Activated T-cell treated with anti-CD3 and anti-CD28 coated beads, Interleukin-2, amount 50 U/mL, for 1 hour (primary cell): ENCODE measurements around the gene SNN.

Experiments used
- DNase-seq: peaks from one replicate; pipeline ENCODE4 v3.0.0-alpha.2; 2020

The SNN gene

GRCh38 chr16:11681556-11681955, 13.3 kb downstream of the SNN start:
- DNase-seq, result peak; percentile 24

DNA sequence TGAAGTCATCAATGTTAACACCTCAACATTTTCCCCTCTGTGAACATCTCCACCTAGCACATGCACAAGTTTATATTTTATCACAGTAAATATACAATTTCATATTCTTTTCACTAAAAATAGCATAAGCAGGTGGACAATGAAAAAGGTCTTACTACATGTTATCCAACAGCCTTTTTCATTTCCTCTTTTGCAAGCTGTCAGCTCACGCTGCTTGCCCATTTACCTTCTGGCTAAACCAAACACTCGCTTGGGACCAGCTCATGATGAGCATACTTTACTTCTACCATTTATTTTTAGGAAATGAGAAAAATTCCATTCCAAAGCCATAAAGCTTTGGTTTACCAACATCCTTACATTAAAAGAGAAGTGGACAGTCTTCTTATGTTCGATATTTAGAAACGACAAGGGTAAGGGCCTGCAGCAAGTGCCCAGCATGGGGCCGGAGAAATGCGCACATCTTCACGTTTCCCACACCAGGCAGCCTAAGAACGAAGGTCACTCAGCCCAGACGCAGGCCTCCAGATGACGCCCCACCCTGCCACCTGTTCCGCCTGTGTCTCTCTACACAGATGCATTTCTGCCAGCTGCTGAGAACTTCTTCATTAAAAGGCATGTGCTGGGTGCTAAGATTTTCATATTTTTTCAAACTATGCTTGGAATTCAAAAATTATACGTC, 13.9 kb downstream of the SNN start:
- no peak for DNase-seq

GRCh38 chr16:11682655-11683096, 14.4 kb downstream of the SNN start:
- DNase-seq, result no peak

- DNase-seq, result no peak
These were observed 14.9 kb downstream of the SNN start for GRCh38 chr16:11683145-11683544.

DNA sequence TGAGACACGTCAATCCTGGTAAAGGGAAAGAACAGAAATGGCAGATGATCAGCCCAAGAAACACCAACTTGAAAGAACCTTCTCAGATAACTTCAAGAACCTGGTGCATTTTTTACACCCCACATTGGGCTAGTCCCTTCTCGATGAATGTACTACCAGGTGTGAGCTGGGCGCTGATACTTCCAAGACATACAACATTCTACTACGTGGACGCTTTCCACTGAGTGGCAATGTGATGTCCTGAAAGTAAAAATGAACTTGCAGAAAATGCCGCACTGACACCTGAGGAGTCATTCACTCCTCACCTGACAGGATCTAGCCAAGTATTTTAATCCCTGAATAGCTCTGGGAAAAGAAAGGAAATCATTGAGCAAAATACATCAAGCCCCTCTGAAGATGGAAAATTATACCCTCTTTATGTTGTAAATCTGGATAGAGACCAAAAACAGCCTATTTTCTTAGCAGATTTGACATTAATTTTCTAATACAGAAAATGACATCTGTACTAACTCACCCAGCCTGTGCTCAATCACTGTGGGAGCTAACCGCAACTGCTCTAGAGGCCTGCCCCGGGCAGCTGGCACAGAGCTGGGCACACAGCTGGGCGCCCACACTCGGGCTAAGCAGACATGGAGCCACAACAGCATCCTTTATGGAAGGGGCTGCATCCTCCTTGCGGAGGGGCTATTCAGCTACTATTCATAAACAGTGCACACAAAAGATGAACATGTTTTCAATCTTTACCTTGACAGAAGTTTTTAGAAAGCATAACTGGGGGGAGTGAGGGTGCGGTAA, 16.2 kb downstream of the SNN start:
- DNase-seq, result no peak

GRCh38 chr16:11685844-11686618, 17.8 kb downstream of the SNN start:
- DNase-seq, result no peak

- no peak for DNase-seq
These were observed 18.6 kb downstream of the SNN start for GRCh38 chr16:11686713-11687380.

DNA sequence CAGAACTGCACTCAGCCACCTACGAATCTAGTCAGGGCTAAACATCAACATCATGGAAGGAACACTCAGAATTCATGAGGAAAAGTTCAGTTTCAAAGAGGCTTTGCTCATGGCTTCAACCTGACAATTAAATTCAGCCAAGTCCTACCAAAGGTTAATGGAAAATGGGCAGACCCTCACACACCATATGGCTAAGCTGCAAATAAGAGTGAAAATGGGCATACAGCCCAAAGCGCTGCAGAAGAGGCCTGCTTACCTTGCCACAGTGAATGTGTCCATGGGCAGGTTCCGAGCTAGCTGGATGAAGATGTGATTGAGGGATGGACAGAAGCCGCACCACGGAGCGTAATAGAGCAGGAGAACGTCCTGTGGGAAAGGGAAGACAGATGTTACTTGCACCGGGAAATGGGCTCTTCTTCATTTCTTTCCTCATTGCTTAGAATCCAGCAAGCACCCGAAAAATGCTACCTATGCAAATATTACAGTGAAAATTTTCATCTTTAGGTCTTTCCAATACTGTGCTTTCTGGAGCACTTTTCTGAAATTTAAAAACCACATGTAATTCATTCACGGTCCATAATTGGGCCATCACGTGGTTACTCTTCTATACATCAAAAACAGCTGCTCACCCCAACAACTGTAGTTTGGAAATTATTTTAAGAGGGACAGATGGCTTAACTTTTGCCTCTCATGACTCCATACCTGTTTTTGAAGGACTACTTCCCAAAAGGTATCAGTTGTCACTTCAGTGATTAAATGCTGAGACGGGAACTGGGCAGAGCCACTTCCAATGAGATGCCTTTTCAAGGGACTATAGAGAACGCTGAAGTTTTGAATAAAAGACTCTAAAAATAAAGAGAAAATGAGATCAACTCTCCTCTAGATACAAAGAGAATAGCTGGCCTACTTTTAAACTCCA, 19.6 kb downstream of the SNN start:
- DNase-seq, result no peak

DNA sequence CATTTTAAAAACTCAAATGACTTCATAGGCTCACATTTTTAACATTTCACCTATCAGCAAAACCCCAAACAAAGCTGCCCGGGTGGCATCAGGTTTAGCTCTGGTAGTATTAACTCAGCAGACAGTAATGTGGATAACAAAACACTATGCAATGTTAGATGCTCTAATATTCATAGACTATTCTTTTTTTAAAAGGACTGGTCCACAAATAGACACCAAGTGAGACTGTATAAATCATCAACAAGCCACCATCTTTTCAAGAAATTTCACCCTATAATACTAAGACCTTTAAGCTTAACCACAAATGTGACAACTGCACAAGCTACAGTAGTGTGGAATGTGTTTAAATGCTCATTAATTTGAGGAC, 20.2 kb downstream of the SNN start:
- DNase-seq, result no peak

DNA sequence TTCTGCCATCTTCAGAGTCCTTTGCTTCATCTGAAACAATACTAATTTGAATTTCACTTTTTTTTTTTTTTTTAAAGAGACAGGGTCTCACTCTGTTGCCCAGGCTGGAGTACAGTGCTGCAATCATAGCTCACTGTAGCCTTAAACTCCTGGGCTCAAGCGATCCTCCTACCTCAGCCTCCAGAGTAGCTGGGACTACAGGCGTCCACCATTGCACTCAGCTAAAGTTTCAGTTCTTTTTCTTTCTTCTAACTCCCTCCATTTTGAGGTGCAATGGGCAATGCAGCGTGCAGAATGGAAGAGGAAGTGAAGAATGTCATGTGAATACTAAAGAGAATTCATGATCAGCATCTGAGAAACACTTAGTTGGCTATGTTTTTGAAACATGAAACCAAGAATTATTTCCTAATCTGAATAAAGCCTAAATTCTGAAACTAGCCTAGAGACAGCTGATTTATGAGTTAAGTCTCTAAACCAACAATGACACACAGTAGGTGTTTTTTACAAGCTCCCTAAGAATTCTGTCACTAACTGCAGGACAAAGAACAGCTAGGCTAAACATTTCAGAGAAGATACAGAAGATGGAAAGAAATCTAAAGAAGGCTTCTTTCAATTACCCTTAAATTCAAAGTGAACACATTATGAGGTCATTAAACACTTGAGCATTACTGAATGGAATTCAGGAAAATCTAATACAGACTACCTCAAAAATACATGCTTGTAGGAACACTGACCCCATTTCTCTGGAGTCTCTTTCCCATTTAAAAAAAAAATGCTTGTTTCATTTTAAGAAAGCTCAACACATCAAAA, 21.0 kb downstream of the SNN start:
- no peak for DNase-seq

- DNase-seq, result no peak
These were observed 23.0 kb downstream of the SNN start for GRCh38 chr16:11691235-11691634.

DNA sequence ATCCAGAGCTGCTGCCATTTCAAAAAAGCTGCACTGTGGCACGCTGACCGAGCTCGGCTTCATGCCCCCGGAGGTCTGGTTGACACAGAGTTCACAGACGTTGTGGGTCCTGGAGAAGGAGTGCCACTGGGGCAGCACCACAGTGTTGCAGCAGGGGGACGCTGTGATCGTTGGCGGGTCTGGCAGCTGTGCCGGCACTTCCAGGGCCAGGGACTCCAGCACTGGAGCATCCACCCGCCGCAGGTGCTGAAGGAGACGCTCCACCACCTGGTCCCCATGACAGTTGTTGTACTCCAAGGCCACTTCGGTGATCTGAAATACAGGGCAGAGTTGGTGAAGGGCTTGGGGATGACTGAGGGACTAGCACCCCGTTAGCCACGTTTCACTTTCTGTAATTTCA, 23.5 kb downstream of the SNN start:
- no peak for DNase-seq

- DNase-seq, result no peak
These were observed 23.9 kb downstream of the SNN start for GRCh38 chr16:11692171-11692570.

- DNase-seq, result no peak
These were observed 24.4 kb downstream of the SNN start for GRCh38 chr16:11692651-11693050.

GRCh38 chr16:11696266-11697012, 28.2 kb downstream of the SNN start:
- DNase-seq, result no peak

- DNase-seq, result no peak
These were observed 29.1 kb downstream of the SNN start for GRCh38 chr16:11697319-11697718.

DNA sequence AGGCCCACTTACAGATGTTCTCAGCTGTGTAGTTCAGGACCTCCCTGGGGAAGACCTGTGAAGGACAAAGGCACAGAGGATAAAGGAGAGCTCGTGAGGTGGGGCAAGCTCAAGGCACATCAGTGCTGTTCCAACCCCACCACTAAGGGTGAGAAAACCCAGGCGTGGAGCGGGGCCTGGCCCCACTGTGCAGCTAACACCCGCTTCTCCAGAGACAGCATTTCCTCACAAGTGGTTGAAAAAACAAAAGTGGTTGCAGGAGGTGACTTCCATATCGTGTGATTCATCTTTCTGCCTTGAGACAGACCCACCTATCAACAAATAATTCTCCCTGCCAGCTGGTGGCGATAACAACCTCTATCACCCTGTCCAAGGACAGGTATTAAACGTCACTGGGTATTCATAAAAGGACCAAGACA, 30.0 kb downstream of the SNN start:
- DNase-seq, result no peak

- DNase-seq, result no peak
These were observed 31.1 kb downstream of the SNN start for GRCh38 chr16:11699234-11699894.

- no peak for DNase-seq
These were observed 32.2 kb downstream of the SNN start for GRCh38 chr16:11700264-11701029.
